H9 (cell line): ENCODE data around the gene DOCK1. TPM values are rescaled to one million over a fixed set of nuclear protein-coding genes. Genes with fewer than 3 reads are reported as not detected.

ENCODE experiments used
- DNase-seq: peaks from one replicate; pipeline ENCODE4 v3.0.0-alpha.2; 2017
- H2AFZ ChIP-seq: one replicate; pipeline ENCODE4 v1.6.1; 2013; ENCODE audit warnings: mild to moderate bottlenecking, low read length, control low read depth, moderate library complexity
- H2AK5ac ChIP-seq: 2 replicates; pipeline ENCODE4 v1.6.1; 2013; ENCODE audit warnings: low read length, control low read depth, mixed read lengths; ENCODE audit not compliant: insufficient read length
- H2BK120ac ChIP-seq: one replicate; pipeline ENCODE4 v1.6.1; 2013; ENCODE audit warnings: low read depth, mild to moderate bottlenecking, low read length, control low read depth, inconsistent platforms; ENCODE audit not compliant: poor library complexity, severe bottlenecking
- H2BK12ac ChIP-seq: 2 replicates; pipeline ENCODE4 v1.6.1; 2013; ENCODE audit warnings: low read length, control low read depth, mixed read lengths, low read depth; ENCODE audit not compliant: insufficient read length
- H2BK15ac ChIP-seq: 2 replicates; pipeline ENCODE4 v1.6.1; 2013; ENCODE audit warnings: low read depth, low read length, control low read depth
- H2BK20ac ChIP-seq: one replicate; pipeline ENCODE4 v1.6.1; 2013; ENCODE audit warnings: low read depth, mild to moderate bottlenecking, low read length, control low read depth, inconsistent platforms; ENCODE audit not compliant: poor library complexity, severe bottlenecking
- H2BK5ac ChIP-seq: 2 replicates; pipeline ENCODE4 v1.6.1; 2013; ENCODE audit warnings: low read length, control low read depth, mixed read lengths; ENCODE audit not compliant: insufficient read length
- H3K14ac ChIP-seq: 2 replicates; pipeline ENCODE4 v1.6.1; 2013; ENCODE audit warnings: low read length, control low read depth; ENCODE audit not compliant: insufficient read depth
- H3K18ac ChIP-seq: 2 replicates; pipeline ENCODE4 v1.6.1; 2013; ENCODE audit warnings: low read depth, mild to moderate bottlenecking, mixed read lengths, low read length, control low read depth; ENCODE audit not compliant: insufficient read length
- H3K23ac ChIP-seq: 2 replicates; pipeline ENCODE4 v1.6.1; 2013; ENCODE audit warnings: low read length, control low read depth, mixed read lengths, low read depth; ENCODE audit not compliant: insufficient read length
- H3K23me2 ChIP-seq: 2 replicates; pipeline ENCODE4 v1.6.1; 2013; ENCODE audit warnings: low read depth, mild to moderate bottlenecking, mixed read lengths, low read length, control low read depth; ENCODE audit not compliant: insufficient read length, poor library complexity, severe bottlenecking
- H3K27ac ChIP-seq: 2 replicates; pipeline ENCODE4 v1.5.1; 2013; ENCODE audit warnings: low read length, control low read depth, mixed read lengths, low read depth; ENCODE audit not compliant: insufficient read length
- H3K27me3 ChIP-seq: 2 replicates; pipeline ENCODE4 v1.6.1; 2013; ENCODE audit warnings: low read length, control low read depth, inconsistent platforms; ENCODE audit not compliant: insufficient read depth
- H3K4ac ChIP-seq: 2 replicates; pipeline ENCODE4 v1.6.1; 2013; ENCODE audit warnings: low read depth, mild to moderate bottlenecking, control low read depth, inconsistent platforms, low read length, moderate library complexity
- H3K4me1 ChIP-seq: 2 replicates; pipeline ENCODE4 v1.6.1; 2013; ENCODE audit warnings: low read length, control low read depth, inconsistent platforms; ENCODE audit not compliant: insufficient read depth
- H3K4me2 ChIP-seq: 2 replicates; pipeline ENCODE4 v1.6.1; 2013; ENCODE audit warnings: low read length, control low read depth, mixed read lengths; ENCODE audit not compliant: insufficient read length, insufficient read depth
- H3K56ac ChIP-seq: 2 replicates; pipeline ENCODE4 v1.6.1; 2013; ENCODE audit warnings: low read depth, mild to moderate bottlenecking, mixed read lengths, low read length, control low read depth; ENCODE audit not compliant: insufficient read length
- H3K79me1 ChIP-seq: 2 replicates; pipeline ENCODE4 v1.6.1; 2013; ENCODE audit warnings: low read depth, mild to moderate bottlenecking, moderate library complexity, low read length, control low read depth, inconsistent platforms; ENCODE audit not compliant: insufficient read depth, poor library complexity, severe bottlenecking
- H3K79me2 ChIP-seq: 2 replicates; pipeline ENCODE4 v1.6.1; 2013; ENCODE audit warnings: low read length, control low read depth, inconsistent platforms; ENCODE audit not compliant: insufficient read depth
- H3K9ac ChIP-seq: 2 replicates; pipeline ENCODE4 v1.6.1; 2013; ENCODE audit warnings: low read length, control low read depth, mixed read lengths; ENCODE audit not compliant: insufficient read length; ENCODE audit errors: extremely low read depth
- H3K9me3 ChIP-seq: one replicate; pipeline ENCODE4 v1.6.1; 2013; ENCODE audit warnings: low read depth, low read length, inconsistent platforms; ENCODE audit not compliant: control insufficient read depth
- H3T11ph ChIP-seq: one replicate; pipeline ENCODE4 v1.6.1; 2013; ENCODE audit warnings: mild to moderate bottlenecking, low read length, control low read depth, inconsistent platforms
- H4K20me1 ChIP-seq: one replicate; pipeline ENCODE4 v1.6.1; 2013; ENCODE audit not compliant: control insufficient read depth, insufficient read length, insufficient read depth
- H4K5ac ChIP-seq: 2 replicates; pipeline ENCODE4 v1.6.1; 2013; ENCODE audit warnings: low read depth, mild to moderate bottlenecking, mixed read lengths, low read length, control low read depth; ENCODE audit not compliant: insufficient read length
- H4K8ac ChIP-seq: replicated peaks from 2 replicates; pipeline ENCODE4 v1.6.1; 2013; ENCODE audit warnings: low read length, control low read depth, mixed read lengths, low read depth; ENCODE audit not compliant: insufficient read length
- H4K91ac ChIP-seq: 2 replicates; pipeline ENCODE4 v1.6.1; 2013; ENCODE audit warnings: low read depth, mild to moderate bottlenecking, moderate library complexity, mixed read lengths, low read length, control low read depth; ENCODE audit not compliant: insufficient read length
- H3K27ac Mint-ChIP-seq, 3 experiments: 2 replicates in 2 of 3; 3 replicates in 1 of 3; pipeline ENCODE4 v1.8.0; 2020 to 2021; ENCODE audit warnings: mixed read lengths in 3 of 3, mild to moderate bottlenecking in 1 of 3, moderate library complexity in 1 of 3
- H3K27me3 Mint-ChIP-seq: 2 replicates; pipeline ENCODE4 v1.8.0; 2021; ENCODE audit warnings: low read depth, mild to moderate bottlenecking, moderate library complexity, mixed read lengths
- H3K36me3 Mint-ChIP-seq, 3 experiments: 2 replicates in 2 of 3; 3 replicates in 1 of 3; pipeline ENCODE4 v1.8.0; 2020 to 2021; ENCODE audit warnings: low read depth in 3 of 3, mixed read lengths in 3 of 3; ENCODE audit not compliant: insufficient read depth in 1 of 3
- H3K4me1 Mint-ChIP-seq, 2 experiments: 2 replicates each; pipeline ENCODE4 v1.8.0; 2020; ENCODE audit warnings: mixed read lengths in 2 of 2
- H3K4me3 Mint-ChIP-seq, 2 experiments: 2 replicates in 1 of 2; 3 replicates in 1 of 2; pipeline ENCODE4 v1.8.0; 2020 to 2021; ENCODE audit warnings: mild to moderate bottlenecking in 2 of 2, mixed read lengths in 2 of 2, moderate library complexity in 1 of 2
- H3K9me3 Mint-ChIP-seq, 2 experiments: 2 replicates in 1 of 2; 3 replicates in 1 of 2; pipeline ENCODE4 v1.8.0; 2020; ENCODE audit warnings: mild to moderate bottlenecking in 2 of 2, mixed read lengths in 2 of 2, moderate library complexity in 1 of 2
- WGBS: extraction: QIAGEN DNeasy Blood & Tissue Kit; methylation state at CpG from one replicate; pipeline ENCODE4 v1.1.7; 2013; ENCODE audit warnings: missing lambda C conversion rate, low lambda C conversion rate, mixed read lengths; ENCODE audit not compliant: insufficient read length; ENCODE audit errors: extremely low coverage; 5-methylcytosine and 5-hydroxymethylcytosine counted together
- total RNA-seq: library from RNA; stranded (reverse); gene quantifications from 2 replicates; pipeline ENCODE4 v1.2.1, GENCODE V29; 2021
- TF ChIP-seq, protein P1 (sequence below): fragments of 200-600 bp; sonication (generic); conservative IDR thresholded peaks from 3 replicates; pipeline ENCODE4 v1.8.0; 2021; ENCODE audit warnings: antibody characterized with exemption, mild to moderate bottlenecking

DOCK1 gene
- total RNA-seq, 1 experiment from 2014 or later: 57.0 TPM

DNA sequence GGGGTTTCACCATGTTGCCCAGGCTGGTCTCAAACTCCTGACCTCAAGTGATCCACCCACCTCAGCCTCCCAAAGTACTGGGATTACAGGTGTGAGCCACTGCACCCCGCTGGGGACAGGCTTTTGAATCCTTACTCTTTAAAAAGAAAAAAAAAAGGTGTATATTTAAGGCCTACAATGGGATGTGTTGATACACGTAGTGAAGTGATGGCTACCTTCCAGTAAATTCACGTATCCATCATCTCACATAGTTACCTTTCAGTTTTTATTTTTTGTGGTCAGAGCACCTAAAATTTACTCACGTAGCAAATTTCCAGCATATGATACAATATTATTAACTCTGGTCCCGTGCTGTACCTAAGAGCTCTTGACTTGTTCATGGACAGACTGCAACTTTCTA, 410.7 kb downstream of the DOCK1 start:
- Mint-ChIP-seq H3K27ac (no peak overlapping the region), H3K36me3 (no peaks in the 10 kb centered on the region), H3K4me3 (no peak overlapping the region), H3K9me3 (no peaks in the 10 kb centered on the region), H3K4me1 (peaks cover 13% of the 10 kb centered on the region in 2 experiments), H3K27me3 (no peaks in the 10 kb centered on the region)
- Histone ChIP-seq H4K91ac (no peak overlapping the region), H2BK5ac (no peak overlapping the region), H4K5ac (no peak overlapping the region), H2BK12ac (no peak overlapping the region), H4K20me1 (no peaks in the 10 kb centered on the region), H2BK120ac (no peak overlapping the region), H2BK20ac (no peak overlapping the region), H3T11ph (no peak overlapping the region), H3K79me1 (no peaks in the 10 kb centered on the region), H3K9me3 (no peaks in the 10 kb centered on the region), H3K23me2 (no peaks in the 10 kb centered on the region), H2AK5ac (no peak overlapping the region), H3K9ac (no peak overlapping the region), H3K27me3 (no peaks in the 10 kb centered on the region), H3K14ac (no peak overlapping the region), H4K8ac (no peak overlapping the region), H3K79me2 (no peaks in the 10 kb centered on the region), H3K18ac (no peak overlapping the region), H3K4me1 (no peaks in the 10 kb centered on the region), H3K56ac (no peak overlapping the region), H3K27ac (no peak overlapping the region), H3K4ac (no peak overlapping the region), H3K4me2 (no peak overlapping the region), H2BK15ac (no peak overlapping the region), H2AFZ (no peak overlapping the region), H3K23ac (no peak overlapping the region)
- TF ChIP-seq, protein P1, sequence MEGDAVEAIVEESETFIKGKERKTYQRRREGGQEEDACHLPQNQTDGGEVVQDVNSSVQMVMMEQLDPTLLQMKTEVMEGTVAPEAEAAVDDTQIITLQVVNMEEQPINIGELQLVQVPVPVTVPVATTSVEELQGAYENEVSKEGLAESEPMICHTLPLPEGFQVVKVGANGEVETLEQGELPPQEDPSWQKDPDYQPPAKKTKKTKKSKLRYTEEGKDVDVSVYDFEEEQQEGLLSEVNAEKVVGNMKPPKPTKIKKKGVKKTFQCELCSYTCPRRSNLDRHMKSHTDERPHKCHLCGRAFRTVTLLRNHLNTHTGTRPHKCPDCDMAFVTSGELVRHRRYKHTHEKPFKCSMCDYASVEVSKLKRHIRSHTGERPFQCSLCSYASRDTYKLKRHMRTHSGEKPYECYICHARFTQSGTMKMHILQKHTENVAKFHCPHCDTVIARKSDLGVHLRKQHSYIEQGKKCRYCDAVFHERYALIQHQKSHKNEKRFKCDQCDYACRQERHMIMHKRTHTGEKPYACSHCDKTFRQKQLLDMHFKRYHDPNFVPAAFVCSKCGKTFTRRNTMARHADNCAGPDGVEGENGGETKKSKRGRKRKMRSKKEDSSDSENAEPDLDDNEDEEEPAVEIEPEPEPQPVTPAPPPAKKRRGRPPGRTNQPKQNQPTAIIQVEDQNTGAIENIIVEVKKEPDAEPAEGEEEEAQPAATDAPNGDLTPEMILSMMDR: no peak
- no CpG with 5 or more reads among the region's 5 CpGs for WGBS
- no peak for DNase-seq
